ENCODE data around the gene TMEM163.

The TMEM163 gene

GRCh38 chr2:134682726-134683125 lies 36.1 kb downstream of the TMEM163 start:
- no peak for TF ChIP-seq CTCF (IDR thresholded peaks at IDR 0.05; ENCODE audit: insufficient read depth, missing control alignments)
- no peak for FAIRE-seq
- DNase-seq (ENCODE audit: insufficient read length, low spot score), result no peak

DNA sequence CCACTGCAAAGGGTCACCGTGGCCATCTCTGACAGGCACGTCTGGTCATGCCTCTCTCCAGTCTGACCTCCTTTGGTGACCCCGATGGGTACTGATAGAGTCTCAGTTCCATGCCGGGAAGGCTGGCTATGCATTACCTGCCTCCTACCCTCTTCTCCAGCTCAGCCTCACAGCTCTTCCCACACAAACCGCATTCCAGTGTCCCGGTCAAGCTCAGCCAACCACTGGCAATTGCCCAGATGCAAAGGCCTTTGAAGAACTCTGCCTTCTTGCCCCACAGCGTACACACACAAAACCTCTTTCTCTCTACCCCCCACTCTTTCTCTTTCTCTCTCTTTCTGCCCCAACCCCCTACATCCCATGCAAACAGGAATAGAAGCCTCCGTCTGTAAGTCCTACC lies 37.6 kb downstream of the TMEM163 start:
- DNase-seq (ENCODE audit: insufficient read length, low spot score) (no peak), FAIRE-seq (no peak)
- TF ChIP-seq CTCF (IDR thresholded peaks at IDR 0.05; ENCODE audit: insufficient read depth, missing control alignments), result no peak

GRCh38 chr2:134679745-134680144 lies 39.1 kb downstream of the TMEM163 start:
- FAIRE-seq (no peak), DNase-seq (ENCODE audit: insufficient read length, low spot score) (no peak)

GRCh38 chr2:134679294-134679693 lies 39.5 kb downstream of the TMEM163 start:
- no peak for FAIRE-seq
- no peak for TF ChIP-seq CTCF (IDR thresholded peaks at IDR 0.05; ENCODE audit: insufficient read depth, missing control alignments)

More at GRCh38 chr2:134679745-134680144, 39.1 kb downstream of the TMEM163 start:
- no peak for TF ChIP-seq CTCF (IDR thresholded peaks at IDR 0.05; ENCODE audit: insufficient read depth, missing control alignments)

DNA sequence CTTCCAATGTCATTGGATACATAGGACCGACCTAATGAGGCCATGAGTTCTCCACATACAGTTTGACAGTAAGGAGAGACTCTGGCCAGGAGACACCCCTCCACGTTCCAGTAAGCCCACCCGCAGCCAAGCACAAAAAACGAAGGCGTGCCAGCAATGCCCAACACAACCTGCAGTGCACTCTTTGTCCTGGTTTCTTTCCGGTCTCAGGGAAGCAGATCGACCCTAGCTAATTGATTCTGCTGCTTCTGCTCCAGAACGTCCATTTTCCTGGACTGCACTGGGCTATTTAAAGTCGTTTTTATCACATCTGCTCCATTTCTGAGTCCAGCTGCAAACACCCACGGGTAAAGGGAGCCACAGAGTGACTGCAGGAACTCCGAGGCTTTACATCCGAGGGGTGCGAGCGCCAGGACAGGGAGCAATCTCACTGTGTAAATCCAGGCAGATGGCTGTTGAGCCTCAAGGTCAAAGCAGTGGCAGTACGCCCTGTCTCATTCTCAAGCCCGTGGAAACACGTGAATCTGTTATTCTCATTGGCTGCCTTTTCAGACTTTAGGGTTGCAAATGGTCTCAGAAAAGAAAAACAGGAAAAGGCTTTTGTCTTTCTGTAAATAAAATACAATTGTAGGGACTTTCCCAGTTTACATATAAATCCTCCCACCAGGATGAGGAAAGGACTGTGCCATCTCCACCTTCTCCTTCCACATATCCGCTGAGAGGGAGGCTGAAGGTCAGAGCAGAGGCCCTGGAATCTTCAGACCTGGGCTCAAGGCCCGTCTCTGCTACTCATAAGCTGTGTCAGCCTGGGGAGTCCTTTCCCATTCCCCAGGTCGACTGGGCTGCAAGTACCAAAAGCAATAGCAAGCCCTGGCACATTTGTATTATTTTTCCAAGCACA lies 40.7 kb downstream of the TMEM163 start:
- no peak for TF ChIP-seq CTCF (IDR thresholded peaks at IDR 0.05; ENCODE audit: insufficient read depth, missing control alignments)
- no peak for DNase-seq (ENCODE audit: insufficient read length, low spot score)
- FAIRE-seq, result no peak

More at GRCh38 chr2:134679294-134679693, 39.5 kb downstream of the TMEM163 start:
- no peak for DNase-seq (ENCODE audit: insufficient read length, low spot score)

GRCh38 chr2:134676960-134677359 lies 41.8 kb downstream of the TMEM163 start:
- FAIRE-seq, result no peak

More at GRCh38 chr2:134676960-134677359, 41.8 kb downstream of the TMEM163 start:
- DNase-seq (ENCODE audit: insufficient read length, low spot score), result no peak
- TF ChIP-seq CTCF (IDR thresholded peaks at IDR 0.05; ENCODE audit: insufficient read depth, missing control alignments), result no peak

Data from D721Med (cell line).